Right atrium auricular region (tissue), 2 donors: ENCODE results near the gene CYB561D2. TPM values are rescaled to one million over a fixed set of nuclear protein-coding genes. Genes with fewer than 3 reads are reported as not detected.

Experiments used
- DNase-seq: peaks from one replicate; pipeline ENCODE4 v3.0.0-alpha.2; 2019; ENCODE audit warnings: low spot score
- H3K27ac ChIP-seq, 2 donors: fragments of 200-600 bp; sonication (generic); 1 replicate in 1 of 2; 2 replicates in 1 of 2; pipeline ENCODE4 v1.5.1; 2016 to 2019
- H3K27me3 ChIP-seq, 2 donors: fragments of 200-600 bp; sonication (generic); one replicate each; pipeline versions ENCODE4 v1.5.1 to v1.6.0; 2017 to 2019
- H3K36me3 ChIP-seq: fragments of 200-600 bp; sonication (generic); one replicate; pipeline ENCODE4 v1.5.1; 2016
- H3K4me1 ChIP-seq, 2 donors: fragments of 200-600 bp; sonication (generic); one replicate each; pipeline versions ENCODE4 v1.5.1 to v1.6.0; 2017 to 2019
- H3K4me3 ChIP-seq, 2 donors: fragments of 200-600 bp; sonication (generic); 1 replicate in 1 of 2; 2 replicates in 1 of 2; pipeline ENCODE4 v1.5.1; 2017 to 2019; ENCODE audit warnings: mild to moderate bottlenecking in 1 of 2, moderate library complexity in 1 of 2
- H3K9me3 ChIP-seq, 2 donors: fragments of 200-600 bp; sonication (generic); one replicate each; pipeline ENCODE4 v1.5.1; 2019
- CTCF ChIP-seq, 2 donors: fragments of 200-600 bp; sonication (generic); IDR thresholded peaks; one replicate each; pipeline ENCODE4 v1.5.1; 2019; ENCODE audit warnings: antibody characterized with exemption in 2 of 2
- total RNA-seq, 2 donors: library from RNA; depleted of rRNA; stranded (reverse); fragments of >200 nt; gene quantifications; one replicate each; pipeline ENCODE4 v1.1.0, GENCODE V29; 2016

Gene CYB561D2
- total RNA-seq, 2 donors from 2014 or later = 11.7 to 11.9 TPM

- TF ChIP-seq CTCF (IDR thresholded peaks at IDR 0.05) = no peak
- H3K27ac ChIP-seq = peak overlapping the region; percentile 99
- H3K4me3 ChIP-seq = peak overlapping the region in 1 of 2 donors; percentile 90
- H3K27me3 ChIP-seq = no peaks in the 10 kb centered on the region
- H3K4me1 ChIP-seq = peaks cover 0 to 67% of the 10 kb centered on the region in 2 donors
- H3K36me3 ChIP-seq = no peaks in the 10 kb centered on the region
- DNase-seq = no peak
- H3K9me3 ChIP-seq = no peaks in the 10 kb centered on the region
These were observed 11.7 kb upstream of the CYB561D2 start for GRCh38 chr3:50338965-50339364.

- H3K27ac ChIP-seq = peak overlapping the region; percentile 99
- H3K36me3 ChIP-seq = no peaks in the 10 kb centered on the region
- H3K4me1 ChIP-seq = peaks cover 0 to 60% of the 10 kb centered on the region in 2 donors
- H3K9me3 ChIP-seq = no peaks in the 10 kb centered on the region
- H3K27me3 ChIP-seq = no peaks in the 10 kb centered on the region
- no peak for TF ChIP-seq CTCF (IDR thresholded peaks at IDR 0.05)
- peak overlapping the region; percentile 52 to 57 for H3K4me3 ChIP-seq
- no peak for DNase-seq
These were observed 11.0 kb upstream of the CYB561D2 start for GRCh38 chr3:50339485-50340146.

GRCh38 chr3:50340147-50340447 lies 10.6 kb upstream of the CYB561D2 start:
- TF ChIP-seq CTCF (IDR thresholded peaks at IDR 0.05) = no peak
- Histone ChIP-seq H3K36me3 (no peaks in the 10 kb centered on the region), H3K9me3 (no peaks in the 10 kb centered on the region), H3K27ac (peak overlapping the region; percentile 99), H3K4me1 (peaks cover 0 to 58% of the 10 kb centered on the region in 2 donors), H3K27me3 (no peaks in the 10 kb centered on the region), H3K4me3 (peak overlapping the region; percentile 52 to 57)
- no peak for DNase-seq

- DNase-seq = peak; percentile 83
- peak within 1 kb of the TSS; percentile 52 to 57 for H3K4me3 ChIP-seq
- H3K9me3 ChIP-seq = no peaks in the 10 kb centered on the region
- no peak for TF ChIP-seq CTCF (IDR thresholded peaks at IDR 0.05)
- no peaks in the 10 kb centered on the region for H3K36me3 ChIP-seq
- H3K27me3 ChIP-seq = no peaks in the 10 kb centered on the region
- peaks cover 0 to 58% of the 10 kb centered on the region in 2 donors for H3K4me1 ChIP-seq
- peak within 1 kb of the TSS; percentile 99 for H3K27ac ChIP-seq
These were observed 10.0 kb upstream of the CYB561D2 start, which contains the start of gene RASSF1 for GRCh38 chr3:50340448-50341329. Gene RASSF1, minus strand, starts transcription at chr3:50340836. Its CDS starts 31 bp downstream, at chr3:50340805.

GRCh38 chr3:50341537-50341936 lies 9.1 kb upstream of the CYB561D2 start:
- H3K9me3 ChIP-seq = no peaks in the 10 kb centered on the region
- H3K27me3 ChIP-seq = no peaks in the 10 kb centered on the region
- peak overlapping the region in 1 of 2 donors; percentile 99 for H3K27ac ChIP-seq
- H3K4me3 ChIP-seq = peak overlapping the region in 1 of 2 donors; percentile 57
- no peaks in the 10 kb centered on the region for H3K36me3 ChIP-seq
- peaks cover 0 to 54% of the 10 kb centered on the region in 2 donors for H3K4me1 ChIP-seq
- no peak for DNase-seq
- TF ChIP-seq CTCF (IDR thresholded peaks at IDR 0.05) = no peak
